Measurements from ENCODE around the gene CNTNAP2. TPM values are rescaled to one million over a fixed set of nuclear protein-coding genes. Genes with fewer than 3 reads are reported as not detected.

Gene CNTNAP2
- total RNA-seq, 2 donors from 2014 or later, result not detected

DNA sequence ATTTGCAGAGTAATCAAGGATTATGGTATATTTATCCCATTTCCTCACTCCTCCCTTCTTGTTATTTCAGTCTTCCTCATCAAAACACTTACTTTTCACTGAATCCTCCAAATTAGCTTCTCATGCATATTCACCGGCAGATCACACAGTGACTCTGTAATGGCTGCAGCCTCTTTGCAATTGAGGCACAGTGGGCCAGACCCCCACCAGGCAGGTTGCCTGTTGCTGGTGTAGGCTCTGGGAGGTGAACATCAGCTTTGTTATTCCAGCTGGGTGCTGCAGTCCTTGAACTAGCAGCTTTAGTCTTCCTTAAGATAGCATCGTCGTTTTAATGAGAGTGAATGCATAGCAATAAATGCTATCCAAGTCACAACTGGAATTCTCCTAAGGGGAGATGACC, 449.3 kb downstream of the CNTNAP2 start:
- H3K27me3 Mint-ChIP-seq, result no peaks in the 10 kb centered on the region
- no peak overlapping the region for H3K4me3 Mint-ChIP-seq
- no peak for ATAC-seq (replicated peaks)
- H3K36me3 Mint-ChIP-seq (ENCODE audit: low read depth), result no peaks in the 10 kb centered on the region
- no peaks in the 10 kb centered on the region for H3K4me1 Mint-ChIP-seq
- no peak overlapping the region for H3K27ac Mint-ChIP-seq
- peaks cover 4% of the 10 kb centered on the region for H3K9me3 Mint-ChIP-seq

DNA sequence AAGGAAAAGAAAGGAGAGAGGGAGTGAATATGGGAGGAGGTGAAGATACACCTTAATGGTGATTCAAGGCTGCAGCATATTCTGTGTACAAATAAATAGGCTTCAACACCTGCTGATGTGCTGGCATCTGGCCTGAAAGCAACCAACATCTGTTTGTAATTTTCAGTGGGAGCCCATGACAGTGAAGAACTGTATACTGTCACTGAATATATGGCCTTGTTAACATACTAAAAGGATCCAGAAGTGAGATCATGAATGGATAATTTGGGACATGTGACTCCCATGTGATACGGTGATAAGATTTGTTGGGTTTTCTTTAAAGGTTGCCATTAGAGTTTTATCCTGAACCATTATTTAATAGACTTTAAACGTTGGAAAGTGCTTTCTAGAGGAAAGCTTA, 459.3 kb downstream of the CNTNAP2 start:
- no peak overlapping the region for H3K27ac Mint-ChIP-seq
- H3K4me1 Mint-ChIP-seq, result no peaks in the 10 kb centered on the region

DNA sequence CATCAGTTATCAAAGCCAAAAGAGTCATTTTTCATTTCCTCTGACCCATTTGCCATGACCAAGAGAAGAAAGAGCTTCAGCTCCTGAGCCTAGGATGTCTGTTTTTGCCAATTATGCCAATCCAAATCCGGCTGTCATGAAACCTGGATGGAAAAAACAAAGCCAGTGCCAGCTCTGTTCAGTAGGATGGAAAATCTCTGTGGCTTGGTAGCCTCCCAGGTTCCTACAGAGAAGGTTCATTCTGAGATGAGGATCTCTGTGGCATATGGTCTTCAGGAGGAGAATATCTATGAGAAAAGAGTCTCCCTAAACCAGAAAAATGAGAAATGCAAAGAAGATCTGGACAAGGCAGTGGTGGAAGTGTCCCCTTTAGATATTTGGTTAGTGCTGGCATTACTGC, 475.4 kb downstream of the CNTNAP2 start:
- Mint-ChIP-seq H3K9me3 (peaks cover 10% of the 10 kb centered on the region), H3K4me1 (no peaks in the 10 kb centered on the region)

More for the DNA sequence above, 459.3 kb downstream of the CNTNAP2 start:
- no peaks in the 10 kb centered on the region for H3K36me3 Mint-ChIP-seq (ENCODE audit: low read depth)
- no peak for ATAC-seq (replicated peaks)
- no peaks in the 10 kb centered on the region for H3K27me3 Mint-ChIP-seq
- peaks cover 17% of the 10 kb centered on the region for H3K9me3 Mint-ChIP-seq
- H3K4me3 Mint-ChIP-seq, result no peak overlapping the region

DNA sequence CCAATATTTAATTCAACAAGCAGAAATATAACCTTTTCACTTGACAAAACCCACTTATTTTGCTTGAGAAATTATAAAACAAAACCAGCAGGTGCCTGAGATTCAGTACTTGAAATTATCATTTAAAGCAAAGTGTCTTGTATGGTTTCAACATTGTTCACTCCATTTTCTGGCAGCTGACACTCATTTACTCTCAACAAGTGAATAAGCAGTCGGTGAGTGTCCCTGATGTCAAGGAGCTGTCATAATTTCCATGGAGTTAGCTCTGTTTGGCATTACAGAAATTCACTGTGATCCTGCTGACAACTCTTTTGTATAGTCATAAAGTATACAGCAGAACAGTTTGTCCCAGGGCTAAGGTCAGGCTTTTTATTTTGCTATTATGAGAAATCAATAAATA, 490.0 kb downstream of the CNTNAP2 start:
- Mint-ChIP-seq H3K4me3 (no peak overlapping the region), H3K27me3 (no peaks in the 10 kb centered on the region), H3K4me1 (no peaks in the 10 kb centered on the region), H3K27ac (no peak overlapping the region), H3K36me3 (ENCODE audit: low read depth) (no peaks in the 10 kb centered on the region), H3K9me3 (no peaks in the 10 kb centered on the region)
- ATAC-seq (replicated peaks), result no peak

More for the DNA sequence above, 475.4 kb downstream of the CNTNAP2 start:
- ATAC-seq (replicated peaks), result no peak
- H3K36me3 Mint-ChIP-seq (ENCODE audit: low read depth), result no peaks in the 10 kb centered on the region
- no peak overlapping the region for H3K4me3 Mint-ChIP-seq
- H3K27me3 Mint-ChIP-seq, result no peaks in the 10 kb centered on the region
- no peak overlapping the region for H3K27ac Mint-ChIP-seq

DNA sequence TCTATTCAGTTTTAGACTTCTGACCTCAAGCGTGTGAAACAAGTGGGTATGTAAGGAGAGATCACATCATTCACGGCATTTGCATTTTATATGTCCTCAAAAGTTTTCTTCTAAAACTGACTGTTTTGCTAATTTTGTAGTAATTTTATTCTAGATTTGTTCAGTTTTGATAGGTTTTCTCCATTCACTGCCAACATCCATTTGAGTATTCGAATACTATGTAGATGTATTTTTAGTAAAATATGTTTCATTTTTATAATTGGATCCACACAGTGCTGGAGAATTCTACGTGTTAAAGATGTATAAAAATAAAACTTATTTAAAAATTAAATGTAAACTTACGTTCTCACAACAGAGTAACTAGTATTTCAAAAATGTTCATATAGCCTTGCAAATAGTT, 503.0 kb downstream of the CNTNAP2 start:
- Mint-ChIP-seq H3K4me3 (no peak overlapping the region), H3K9me3 (peaks cover 13% of the 10 kb centered on the region), H3K27me3 (no peaks in the 10 kb centered on the region), H3K27ac (no peak overlapping the region), H3K4me1 (no peaks in the 10 kb centered on the region), H3K36me3 (ENCODE audit: low read depth) (no peaks in the 10 kb centered on the region)
- ATAC-seq (replicated peaks), result no peak

DNA sequence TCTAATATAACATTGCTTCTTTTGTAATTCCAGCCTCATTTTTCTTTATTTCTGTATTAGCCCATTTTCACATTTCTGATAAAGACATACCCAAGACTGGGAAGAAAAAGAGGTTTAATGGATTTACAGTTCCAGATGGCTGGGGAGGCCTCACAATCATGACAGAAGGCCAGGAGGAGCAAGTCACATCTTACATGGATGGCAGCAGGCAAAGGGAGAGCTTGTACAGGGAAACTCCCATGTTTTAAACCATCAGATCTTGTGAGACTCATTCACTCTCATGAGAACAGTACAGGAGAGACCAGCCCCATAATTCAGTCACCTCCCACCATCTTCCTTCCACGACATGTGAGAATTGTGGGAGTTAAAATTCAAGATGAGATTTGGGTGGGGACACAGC, 510.3 kb downstream of the CNTNAP2 start:
- Mint-ChIP-seq H3K9me3 (peaks cover 10% of the 10 kb centered on the region), H3K36me3 (ENCODE audit: low read depth) (no peaks in the 10 kb centered on the region), H3K27ac (no peak overlapping the region), H3K4me1 (no peaks in the 10 kb centered on the region), H3K27me3 (no peaks in the 10 kb centered on the region), H3K4me3 (no peak overlapping the region)
- ATAC-seq (replicated peaks), result no peak

DNA sequence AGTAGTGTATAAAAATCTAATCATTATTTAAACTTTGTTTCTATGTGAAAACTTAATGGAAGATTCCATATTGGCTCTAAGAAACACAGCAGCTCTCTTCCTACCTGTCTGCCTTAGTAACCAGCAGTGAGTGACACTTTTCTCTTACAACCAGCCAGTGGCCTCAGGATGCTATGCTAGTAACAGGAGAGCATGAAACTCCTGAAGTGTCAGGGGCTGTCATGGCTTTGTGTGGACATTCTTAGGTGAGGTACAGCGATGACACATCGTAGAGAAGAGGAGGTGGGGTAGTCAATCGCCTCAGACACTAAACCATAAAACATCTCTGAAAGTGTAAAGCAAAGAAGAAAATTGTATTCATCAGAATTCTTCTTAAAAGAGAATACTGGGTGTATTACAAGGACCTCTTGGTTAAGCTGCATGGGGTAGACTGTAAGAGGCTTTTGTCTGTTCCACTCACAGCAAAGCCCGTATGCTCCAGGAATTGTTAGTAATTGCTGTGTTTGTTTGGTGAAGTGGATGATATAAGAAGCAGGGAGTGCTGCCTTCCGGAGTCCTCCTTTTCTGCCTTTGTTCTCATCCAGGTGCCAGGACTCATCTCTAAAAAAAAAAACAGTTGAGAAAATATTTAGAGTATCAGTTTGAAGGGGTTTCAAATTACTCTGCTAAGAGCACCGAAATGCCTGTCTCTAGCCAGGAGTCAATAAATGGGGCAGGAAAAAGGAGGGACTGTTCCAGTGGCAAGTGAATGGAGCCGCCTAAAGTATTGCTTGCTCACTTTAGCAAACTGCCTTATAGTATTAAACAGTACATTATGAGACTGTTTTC, 518.8 kb downstream of the CNTNAP2 start:
- Mint-ChIP-seq H3K27me3 (no peaks in the 10 kb centered on the region), H3K36me3 (ENCODE audit: low read depth) (no peaks in the 10 kb centered on the region), H3K4me3 (no peak overlapping the region), H3K4me1 (no peaks in the 10 kb centered on the region), H3K9me3 (peaks cover 6% of the 10 kb centered on the region), H3K27ac (no peak overlapping the region)
- ATAC-seq (replicated peaks), result no peak

DNA sequence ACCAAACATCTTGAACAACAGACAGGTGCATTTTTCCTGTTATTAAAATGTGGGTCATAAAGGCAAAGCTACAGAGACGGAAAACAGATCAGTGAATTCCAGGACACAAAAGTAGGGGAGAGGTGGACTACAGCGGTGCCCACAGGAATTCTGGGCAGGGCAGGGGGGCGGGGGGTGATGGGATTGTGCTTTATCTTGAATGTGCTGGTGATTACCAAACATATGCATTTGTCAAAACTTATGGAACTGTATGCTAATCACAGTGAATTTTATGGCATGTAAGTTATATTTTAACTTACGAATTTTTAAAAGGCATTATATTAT, 519.4 kb downstream of the CNTNAP2 start:
- H3K4me1 Mint-ChIP-seq, result no peaks in the 10 kb centered on the region
- H3K9me3 Mint-ChIP-seq, result peaks cover 3% of the 10 kb centered on the region
- H3K27ac Mint-ChIP-seq, result no peak overlapping the region
- H3K36me3 Mint-ChIP-seq (ENCODE audit: low read depth), result no peaks in the 10 kb centered on the region
- no peak overlapping the region for H3K4me3 Mint-ChIP-seq
- H3K27me3 Mint-ChIP-seq, result no peaks in the 10 kb centered on the region
- ATAC-seq (replicated peaks), result no peak

DNA sequence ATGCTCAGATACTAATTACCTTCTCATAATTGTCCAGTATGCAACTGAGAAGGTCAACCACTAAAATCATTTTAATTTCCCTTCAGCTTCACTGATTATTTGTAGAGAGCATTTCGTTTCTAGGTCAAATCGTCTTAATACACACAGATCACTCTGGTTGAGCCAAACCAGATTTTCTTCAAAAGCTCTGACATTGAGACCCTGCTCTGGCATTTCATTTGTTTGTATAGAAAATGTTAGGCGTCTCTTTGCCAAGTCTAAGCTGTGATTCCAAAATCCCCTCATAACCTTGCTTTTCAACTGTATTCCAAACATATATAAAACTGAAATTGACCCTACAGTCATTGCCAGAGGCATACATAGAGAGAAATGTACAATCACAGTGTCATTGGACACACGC, 520.0 kb downstream of the CNTNAP2 start:
- no peaks in the 10 kb centered on the region for H3K36me3 Mint-ChIP-seq (ENCODE audit: low read depth)
- peaks cover 6% of the 10 kb centered on the region for H3K9me3 Mint-ChIP-seq
- H3K27me3 Mint-ChIP-seq, result no peaks in the 10 kb centered on the region
- H3K4me3 Mint-ChIP-seq, result no peak overlapping the region
- no peaks in the 10 kb centered on the region for H3K4me1 Mint-ChIP-seq
- no peak for ATAC-seq (replicated peaks)
- H3K27ac Mint-ChIP-seq, result no peak overlapping the region

DNA sequence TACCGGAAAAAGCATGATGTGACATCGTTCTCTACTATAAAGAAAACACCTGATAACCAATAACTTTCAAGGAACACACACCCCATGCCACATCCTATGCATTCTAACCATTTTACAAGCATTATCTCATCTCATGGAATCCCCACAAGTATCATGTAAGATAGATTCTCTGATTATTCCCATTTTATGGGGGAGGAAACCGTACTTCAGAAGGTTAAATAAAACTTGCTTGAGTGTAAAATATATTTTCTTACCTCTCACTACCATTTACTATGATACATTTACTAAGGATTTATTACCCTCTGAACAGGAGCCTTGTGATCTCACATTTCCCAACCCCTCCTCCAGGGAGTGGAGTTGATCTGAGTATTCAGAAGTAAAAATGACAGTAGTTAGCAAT, 522.7 kb downstream of the CNTNAP2 start:
- H3K4me1 Mint-ChIP-seq, result no peaks in the 10 kb centered on the region
- H3K4me3 Mint-ChIP-seq, result no peak overlapping the region
- ATAC-seq (replicated peaks), result no peak
- no peaks in the 10 kb centered on the region for H3K27me3 Mint-ChIP-seq
- peaks cover 7% of the 10 kb centered on the region for H3K9me3 Mint-ChIP-seq
- H3K36me3 Mint-ChIP-seq (ENCODE audit: low read depth), result no peaks in the 10 kb centered on the region
- H3K27ac Mint-ChIP-seq, result no peak overlapping the region

DNA sequence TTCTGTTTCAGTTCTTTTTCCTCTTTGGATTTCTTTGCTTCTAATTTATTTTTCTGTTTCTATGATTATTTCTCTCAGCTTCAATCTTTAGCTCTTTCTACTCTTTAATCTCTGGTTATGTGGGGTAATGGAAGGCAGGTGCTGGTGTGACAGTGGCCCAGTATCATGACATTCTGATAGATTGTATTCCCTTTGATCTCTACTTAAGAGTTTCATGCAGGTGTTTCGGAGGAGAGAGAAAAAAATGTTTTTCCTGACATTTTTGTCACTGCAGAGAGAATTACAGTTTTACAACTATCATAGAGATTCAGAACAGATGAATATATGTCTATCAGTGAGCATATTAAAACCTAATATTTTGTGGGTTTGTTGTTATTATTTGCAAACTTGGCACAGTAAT, 524.9 kb downstream of the CNTNAP2 start:
- no peak for ATAC-seq (replicated peaks)
- H3K4me1 Mint-ChIP-seq, result no peaks in the 10 kb centered on the region
- H3K27me3 Mint-ChIP-seq, result no peaks in the 10 kb centered on the region
- no peak overlapping the region for H3K27ac Mint-ChIP-seq
- H3K9me3 Mint-ChIP-seq, result peaks cover 4% of the 10 kb centered on the region
- no peaks in the 10 kb centered on the region for H3K36me3 Mint-ChIP-seq (ENCODE audit: low read depth)
- H3K4me3 Mint-ChIP-seq, result no peak overlapping the region

DNA sequence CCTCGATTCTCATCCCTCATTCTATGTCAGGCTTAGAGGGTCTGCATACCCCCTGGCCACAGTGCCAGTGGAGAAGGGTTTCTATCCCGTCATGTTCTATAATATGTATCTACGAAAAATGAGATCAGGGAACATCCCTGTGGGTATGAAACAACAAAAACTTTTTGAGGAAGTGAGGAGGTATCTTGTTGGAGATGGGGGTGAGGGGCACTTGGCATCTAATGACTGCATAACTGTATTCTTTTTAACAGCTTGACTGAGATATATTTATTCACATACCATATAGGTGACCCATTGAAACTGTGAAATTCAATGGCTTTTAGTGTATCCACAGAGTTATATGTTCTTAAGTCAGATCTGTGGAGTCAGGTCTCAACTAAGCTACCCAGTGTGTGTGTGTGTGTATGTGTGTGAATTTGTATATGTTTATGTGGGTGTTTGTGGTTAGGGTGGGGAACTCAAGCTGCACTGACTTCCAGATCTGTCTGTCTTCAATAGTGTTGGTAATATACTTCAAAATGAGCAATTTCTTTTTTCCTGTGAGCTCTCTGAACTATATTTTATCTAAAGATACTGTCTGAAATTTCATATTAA, 528.9 kb downstream of the CNTNAP2 start:
- no peak for ATAC-seq (replicated peaks)
- H3K4me3 Mint-ChIP-seq, result no peak overlapping the region
- H3K9me3 Mint-ChIP-seq, result peaks cover 7% of the 10 kb centered on the region
- no peak overlapping the region for H3K27ac Mint-ChIP-seq
- no peaks in the 10 kb centered on the region for H3K36me3 Mint-ChIP-seq (ENCODE audit: low read depth)
- H3K27me3 Mint-ChIP-seq, result no peaks in the 10 kb centered on the region
- no peaks in the 10 kb centered on the region for H3K4me1 Mint-ChIP-seq

DNA sequence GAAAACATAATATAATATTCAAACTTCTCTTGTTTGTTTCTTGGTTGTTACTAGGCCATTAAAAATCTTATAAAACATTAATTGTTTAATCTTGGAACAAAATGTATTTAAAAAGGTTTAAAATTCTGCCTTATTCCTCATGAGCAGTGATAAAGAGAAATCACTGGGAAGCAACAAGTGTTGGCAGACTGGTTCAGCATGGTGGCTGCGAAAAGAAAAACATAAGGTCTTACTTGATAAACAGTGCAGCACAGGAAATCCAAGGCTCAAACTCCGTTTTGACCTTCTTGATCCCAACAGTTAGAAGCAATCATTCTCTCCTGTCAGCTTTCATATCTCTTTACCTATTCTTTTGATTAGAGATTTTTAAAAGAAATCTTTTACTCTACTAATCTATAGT, 530.8 kb downstream of the CNTNAP2 start:
- Mint-ChIP-seq H3K36me3 (ENCODE audit: low read depth) (no peaks in the 10 kb centered on the region), H3K27ac (no peak overlapping the region), H3K9me3 (peaks cover 3% of the 10 kb centered on the region), H3K4me3 (no peak overlapping the region), H3K4me1 (no peaks in the 10 kb centered on the region), H3K27me3 (no peaks in the 10 kb centered on the region)
- no peak for ATAC-seq (replicated peaks)

DNA sequence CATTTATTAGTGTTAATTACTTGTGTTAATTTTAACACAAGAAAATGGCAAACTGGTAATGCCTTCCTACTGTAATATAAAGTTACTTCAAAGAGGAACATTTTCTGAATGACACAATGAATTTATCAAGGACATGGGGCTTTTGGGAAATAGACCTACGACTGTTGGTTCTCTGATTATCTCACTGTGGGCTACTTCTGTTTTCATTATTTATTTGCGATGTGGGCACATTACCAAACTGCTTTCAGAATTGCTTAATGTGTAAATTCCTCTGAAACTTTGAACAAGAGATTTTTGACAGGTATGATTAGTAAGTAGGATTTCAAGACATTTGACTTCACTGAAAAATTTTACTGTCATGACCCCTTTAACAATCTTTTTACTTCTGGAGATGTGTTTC, 535.6 kb downstream of the CNTNAP2 start:
- H3K27me3 Mint-ChIP-seq, result no peaks in the 10 kb centered on the region
- no peak for ATAC-seq (replicated peaks)
- H3K9me3 Mint-ChIP-seq, result peaks cover 3% of the 10 kb centered on the region
- no peaks in the 10 kb centered on the region for H3K4me1 Mint-ChIP-seq
- no peak overlapping the region for H3K4me3 Mint-ChIP-seq
- no peak overlapping the region for H3K27ac Mint-ChIP-seq
- no peaks in the 10 kb centered on the region for H3K36me3 Mint-ChIP-seq (ENCODE audit: low read depth)

DNA sequence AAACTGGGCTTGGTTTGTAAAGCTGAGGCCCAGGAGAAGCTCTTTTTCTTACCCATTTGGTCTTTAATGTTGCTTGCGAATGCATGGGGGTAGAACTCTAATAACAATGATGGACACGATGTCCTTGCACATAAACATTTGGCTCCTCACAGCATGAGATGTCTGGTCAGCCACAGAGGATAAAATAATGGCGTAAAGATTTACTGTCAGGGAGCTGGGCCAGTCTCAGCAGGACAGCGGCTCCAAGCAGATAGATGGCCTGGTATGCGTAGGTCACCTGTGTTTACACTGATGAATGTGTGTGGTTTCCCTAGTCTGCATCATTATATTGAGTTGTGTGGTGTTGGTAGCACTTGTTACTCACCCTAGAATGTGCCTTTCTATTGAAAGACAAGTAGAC, 537.4 kb downstream of the CNTNAP2 start:
- Mint-ChIP-seq H3K4me1 (no peaks in the 10 kb centered on the region), H3K4me3 (no peak overlapping the region), H3K36me3 (ENCODE audit: low read depth) (no peaks in the 10 kb centered on the region), H3K9me3 (peaks cover 11% of the 10 kb centered on the region), H3K27ac (no peak overlapping the region), H3K27me3 (no peaks in the 10 kb centered on the region)
- ATAC-seq (replicated peaks), result no peak

Measured in activated T-helper 17 cell treated with anti-CD3 and anti-CD28 coated beads, Interleukin-2, amount 50 U/mL, for 72 hours (primary cell).